ENCODE results near the gene LRRC56. TPM values are rescaled to one million over a fixed set of nuclear protein-coding genes. Genes with fewer than 3 reads are reported as not detected.

LRRC56 gene
- total RNA-seq, 2 donors from 2014 or later, result 3.0 to 4.3 TPM

DNA sequence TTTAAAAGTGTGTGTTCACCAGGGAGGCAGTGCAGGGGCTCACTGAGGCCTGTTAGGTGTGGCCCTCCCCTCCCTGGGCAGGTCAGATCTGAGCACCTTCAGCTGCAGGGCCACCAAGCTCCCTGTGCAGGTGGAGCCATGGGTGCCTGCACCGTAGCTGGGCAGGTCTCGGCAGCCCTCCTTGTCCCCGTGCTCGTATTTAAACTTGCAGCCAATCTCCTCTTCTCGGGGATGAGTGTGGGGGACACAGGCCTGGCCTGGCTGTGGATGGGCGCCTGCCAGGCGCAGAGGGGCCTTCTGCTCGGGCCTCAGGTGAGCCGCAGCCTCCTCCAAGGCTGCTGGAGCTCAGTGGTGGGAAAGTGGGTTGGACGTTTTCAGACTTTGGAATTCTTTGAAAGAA is 58.1 kb downstream of the LRRC56 start:
- Histone ChIP-seq H3K27ac (ENCODE audit: low read depth, low read length) (no peak overlapping the region), H3K9me3 (ENCODE audit: control insufficient read depth, low read length) (no peaks in the 10 kb centered on the region), H3K9ac (ENCODE audit: extremely low read depth, low read length, poor library complexity, severe bottlenecking) (no peak overlapping the region), H3K4me3 (ENCODE audit: low read length) (no peak overlapping the region), H3K4me1 (ENCODE audit: control insufficient read depth, insufficient read depth, low read length) (no peaks in the 10 kb centered on the region), H3K27me3 (ENCODE audit: control insufficient read depth, insufficient read depth, low read length, poor library complexity, severe bottlenecking) (no peaks in the 10 kb centered on the region), H3K36me3 (ENCODE audit: control insufficient read depth, insufficient read depth, low read length) (peaks cover 69% of the 10 kb centered on the region)
- WGBS, 2 experiments (ENCODE audit: insufficient coverage in 1 of 2, insufficient read length in 1 of 2), result 89 to 98% methylated on average over 3 to 10 of the region's 10 CpGs
- Mint-ChIP-seq H3K4me1 (no peaks in the 10 kb centered on the region), H3K36me3 (ENCODE audit: low read depth) (peaks cover 67% of the 10 kb centered on the region), H3K9me3 (no peaks in the 10 kb centered on the region), H3K27me3 (ENCODE audit: insufficient read depth) (no peaks in the 10 kb centered on the region), H3K4me3 (no peak overlapping the region), H3K27ac (no peak overlapping the region)
- no peak for DNase-seq
- TF ChIP-seq, protein P1, sequence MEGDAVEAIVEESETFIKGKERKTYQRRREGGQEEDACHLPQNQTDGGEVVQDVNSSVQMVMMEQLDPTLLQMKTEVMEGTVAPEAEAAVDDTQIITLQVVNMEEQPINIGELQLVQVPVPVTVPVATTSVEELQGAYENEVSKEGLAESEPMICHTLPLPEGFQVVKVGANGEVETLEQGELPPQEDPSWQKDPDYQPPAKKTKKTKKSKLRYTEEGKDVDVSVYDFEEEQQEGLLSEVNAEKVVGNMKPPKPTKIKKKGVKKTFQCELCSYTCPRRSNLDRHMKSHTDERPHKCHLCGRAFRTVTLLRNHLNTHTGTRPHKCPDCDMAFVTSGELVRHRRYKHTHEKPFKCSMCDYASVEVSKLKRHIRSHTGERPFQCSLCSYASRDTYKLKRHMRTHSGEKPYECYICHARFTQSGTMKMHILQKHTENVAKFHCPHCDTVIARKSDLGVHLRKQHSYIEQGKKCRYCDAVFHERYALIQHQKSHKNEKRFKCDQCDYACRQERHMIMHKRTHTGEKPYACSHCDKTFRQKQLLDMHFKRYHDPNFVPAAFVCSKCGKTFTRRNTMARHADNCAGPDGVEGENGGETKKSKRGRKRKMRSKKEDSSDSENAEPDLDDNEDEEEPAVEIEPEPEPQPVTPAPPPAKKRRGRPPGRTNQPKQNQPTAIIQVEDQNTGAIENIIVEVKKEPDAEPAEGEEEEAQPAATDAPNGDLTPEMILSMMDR (conservative IDR thresholded peaks at IDR 0.05), result no peak

DNA sequence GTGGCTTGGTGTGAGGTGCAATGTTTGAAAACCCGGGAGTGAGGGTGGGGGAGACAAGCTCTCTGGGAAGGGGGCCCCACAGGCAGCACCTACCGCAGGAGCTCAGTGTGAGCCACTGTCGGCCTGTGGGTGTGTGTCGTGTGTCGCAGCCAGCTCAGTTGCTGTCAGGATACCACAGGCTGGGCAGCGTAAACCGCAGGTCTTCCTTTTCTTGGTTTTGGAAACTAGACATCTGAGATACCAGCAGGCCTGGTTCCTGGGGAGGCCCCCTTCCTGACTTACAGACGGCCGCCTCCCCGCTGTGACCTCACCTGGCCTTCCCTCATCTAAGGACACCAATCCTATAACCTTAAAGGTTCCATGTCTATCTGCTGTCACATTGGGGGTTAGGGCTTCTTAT is 59.0 kb downstream of the LRRC56 start:
- Histone ChIP-seq H3K36me3 (ENCODE audit: control insufficient read depth, insufficient read depth, low read length) (peaks cover 67% of the 10 kb centered on the region), H3K4me3 (ENCODE audit: low read length) (no peak overlapping the region), H3K27ac (ENCODE audit: low read depth, low read length) (no peak overlapping the region), H3K9me3 (ENCODE audit: control insufficient read depth, low read length) (no peaks in the 10 kb centered on the region), H3K4me1 (ENCODE audit: control insufficient read depth, insufficient read depth, low read length) (no peaks in the 10 kb centered on the region), H3K9ac (ENCODE audit: extremely low read depth, low read length, poor library complexity, severe bottlenecking) (no peak overlapping the region), H3K27me3 (ENCODE audit: control insufficient read depth, insufficient read depth, low read length, poor library complexity, severe bottlenecking) (no peaks in the 10 kb centered on the region)
- no peak for DNase-seq
- no peak overlapping the region for H3K4me3 Mint-ChIP-seq
- TF ChIP-seq, protein P1 (conservative IDR thresholded peaks at IDR 0.05), result no peak
- H3K27ac Mint-ChIP-seq, result no peak overlapping the region
- H3K36me3 Mint-ChIP-seq (ENCODE audit: low read depth), result peaks cover 62% of the 10 kb centered on the region
- 93 to 94% methylated on average over 7 to 10 of the region's 10 CpGs for WGBS, 2 experiments (ENCODE audit: insufficient coverage in 1 of 2, insufficient read length in 1 of 2)
- H3K4me1 Mint-ChIP-seq, result no peaks in the 10 kb centered on the region
- H3K9me3 Mint-ChIP-seq, result no peaks in the 10 kb centered on the region
- no peaks in the 10 kb centered on the region for H3K27me3 Mint-ChIP-seq (ENCODE audit: insufficient read depth)

DNA sequence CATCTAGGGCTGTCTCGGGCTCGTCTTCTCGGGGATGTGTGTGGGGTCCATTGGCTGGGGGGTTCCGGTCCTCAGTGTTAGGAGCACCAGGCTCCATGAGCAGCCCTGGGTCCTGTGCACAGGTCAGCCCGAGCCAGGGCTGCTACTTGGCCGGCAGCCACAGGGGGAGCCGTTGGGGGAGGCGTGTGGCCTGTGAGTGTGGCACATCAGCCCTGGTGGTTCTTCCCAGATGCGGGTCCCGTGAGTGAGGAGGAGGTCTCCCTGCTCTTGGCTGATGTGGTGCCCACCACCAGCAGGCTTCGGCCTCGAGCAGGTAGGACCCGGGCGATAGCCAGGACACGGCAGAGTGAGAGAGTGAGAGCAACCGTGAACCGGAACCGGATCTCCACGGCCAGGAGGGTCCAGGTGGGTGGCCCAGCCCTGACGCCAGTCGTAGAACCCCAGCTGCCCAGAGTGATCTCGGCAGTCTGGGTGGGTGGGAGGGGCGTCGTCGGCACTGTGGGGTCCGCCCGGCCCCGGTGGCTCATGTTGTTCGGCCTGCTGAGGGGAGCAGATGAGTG is 59.9 kb downstream of the LRRC56 start:
- H3K36me3 ChIP-seq (ENCODE audit: control insufficient read depth, insufficient read depth, low read length), result peaks cover 73% of the 10 kb centered on the region
- no peak overlapping the region for H3K4me3 Mint-ChIP-seq
- no peak overlapping the region for H3K4me3 ChIP-seq (ENCODE audit: low read length)
- peak overlapping the region; percentile 92 for H3K27ac Mint-ChIP-seq
- no peaks in the 10 kb centered on the region for H3K27me3 Mint-ChIP-seq (ENCODE audit: insufficient read depth)
- WGBS, 2 experiments (ENCODE audit: insufficient coverage in 1 of 2, insufficient read length in 1 of 2), result 83 to 95% methylated on average over 12 to 29 of the region's 29 CpGs
- no peaks in the 10 kb centered on the region for H3K4me1 Mint-ChIP-seq
- H3K9me3 ChIP-seq (ENCODE audit: control insufficient read depth, low read length), result no peaks in the 10 kb centered on the region
- peaks cover 66% of the 10 kb centered on the region for H3K36me3 Mint-ChIP-seq (ENCODE audit: low read depth)
- peak; percentile 86 for DNase-seq
- H3K4me1 ChIP-seq (ENCODE audit: control insufficient read depth, insufficient read depth, low read length), result no peaks in the 10 kb centered on the region
- TF ChIP-seq, protein P1 (conservative IDR thresholded peaks at IDR 0.05), result peak; percentile 71
- H3K9me3 Mint-ChIP-seq, result no peaks in the 10 kb centered on the region
- no peaks in the 10 kb centered on the region for H3K27me3 ChIP-seq (ENCODE audit: control insufficient read depth, insufficient read depth, low read length, poor library complexity, severe bottlenecking)
- H3K27ac ChIP-seq (ENCODE audit: low read depth, low read length), result no peak overlapping the region
- H3K9ac ChIP-seq (ENCODE audit: extremely low read depth, low read length, poor library complexity, severe bottlenecking), result no peak overlapping the region
